GM06990 (cell line): ENCODE results near the gene RNPEP.

Experiments used
- DNase-seq: peaks from one replicate; pipeline ENCODE4 v3.0.0-alpha.2; 2011; ENCODE audit not compliant: insufficient read length; ENCODE audit errors: extremely low read depth
- H3K27me3 ChIP-seq: replicated peaks from 2 replicates; pipeline ENCODE4 v1.6.0; 2011; ENCODE audit warnings: low read length; ENCODE audit not compliant: control insufficient read depth, insufficient read depth
- H3K36me3 ChIP-seq: 2 replicates; pipeline ENCODE4 v1.5.1; 2011; ENCODE audit warnings: low read length; ENCODE audit not compliant: control insufficient read depth, insufficient read depth
- H3K4me3 ChIP-seq: replicated peaks from 2 replicates; pipeline ENCODE4 v1.5.1; 2011; ENCODE audit warnings: low read depth, mild to moderate bottlenecking, control low read depth, low read length
- TF ChIP-seq, protein P1 (sequence below): IDR thresholded peaks from 2 replicates; pipeline ENCODE4 v1.5.1; 2011; ENCODE audit warnings: low read length, control low read depth, mild to moderate bottlenecking, inconsistent platforms; ENCODE audit not compliant: insufficient read depth, poor library complexity, severe bottlenecking

Gene RNPEP

DNA sequence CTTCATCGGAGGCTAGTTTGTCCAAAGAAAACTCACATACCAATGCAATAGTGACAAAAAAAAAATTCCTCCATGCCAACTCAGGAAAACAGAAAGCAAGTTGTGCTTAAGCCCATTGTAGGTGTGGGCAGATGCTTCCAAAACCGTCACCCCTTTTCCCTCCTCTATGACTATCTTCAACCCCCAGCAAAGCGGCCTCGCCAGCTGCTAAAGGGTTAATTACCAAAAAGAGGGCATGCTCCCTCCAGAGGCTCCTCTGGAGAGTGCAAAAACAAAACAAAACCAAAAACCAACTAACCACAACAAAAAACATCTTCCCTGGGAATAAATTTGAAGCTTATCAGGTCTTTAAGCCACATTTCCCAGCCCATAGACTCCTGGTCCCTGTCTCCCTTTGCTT is 37.3 kb upstream of the RNPEP start:
- TF ChIP-seq, protein P1, sequence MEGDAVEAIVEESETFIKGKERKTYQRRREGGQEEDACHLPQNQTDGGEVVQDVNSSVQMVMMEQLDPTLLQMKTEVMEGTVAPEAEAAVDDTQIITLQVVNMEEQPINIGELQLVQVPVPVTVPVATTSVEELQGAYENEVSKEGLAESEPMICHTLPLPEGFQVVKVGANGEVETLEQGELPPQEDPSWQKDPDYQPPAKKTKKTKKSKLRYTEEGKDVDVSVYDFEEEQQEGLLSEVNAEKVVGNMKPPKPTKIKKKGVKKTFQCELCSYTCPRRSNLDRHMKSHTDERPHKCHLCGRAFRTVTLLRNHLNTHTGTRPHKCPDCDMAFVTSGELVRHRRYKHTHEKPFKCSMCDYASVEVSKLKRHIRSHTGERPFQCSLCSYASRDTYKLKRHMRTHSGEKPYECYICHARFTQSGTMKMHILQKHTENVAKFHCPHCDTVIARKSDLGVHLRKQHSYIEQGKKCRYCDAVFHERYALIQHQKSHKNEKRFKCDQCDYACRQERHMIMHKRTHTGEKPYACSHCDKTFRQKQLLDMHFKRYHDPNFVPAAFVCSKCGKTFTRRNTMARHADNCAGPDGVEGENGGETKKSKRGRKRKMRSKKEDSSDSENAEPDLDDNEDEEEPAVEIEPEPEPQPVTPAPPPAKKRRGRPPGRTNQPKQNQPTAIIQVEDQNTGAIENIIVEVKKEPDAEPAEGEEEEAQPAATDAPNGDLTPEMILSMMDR: peak; percentile 27
- Histone ChIP-seq H3K36me3 (no peaks in the 10 kb centered on the region), H3K4me3 (no peak overlapping the region), H3K27me3 (peaks cover 4% of the 10 kb centered on the region)
- DNase-seq: no peak

- H3K4me3 ChIP-seq: no peak overlapping the region
- DNase-seq: no peak
- no peaks in the 10 kb centered on the region for H3K36me3 ChIP-seq
- H3K27me3 ChIP-seq: peaks cover 4% of the 10 kb centered on the region
- TF ChIP-seq, protein P1: no peak
These were observed 36.6 kb upstream of the RNPEP start for GRCh38 chr1:201945863-201946223.

- Histone ChIP-seq H3K36me3 (no peaks in the 10 kb centered on the region), H3K27me3 (peaks cover 4% of the 10 kb centered on the region), H3K4me3 (no peak within 1 kb of the TSS)
- no peak for DNase-seq
- TF ChIP-seq, protein P1: no peak
These were observed 36.1 kb upstream of the RNPEP start, which contains the start of gene LMOD1 for GRCh38 chr1:201946224-201946908. Gene LMOD1 (minus strand): TSS chr1:201946548. CDS start chr1:201946340, 208 bp downstream.

GRCh38 chr1:201947697-201948008 is 34.8 kb upstream of the RNPEP start:
- TF ChIP-seq, protein P1: no peak
- H3K4me3 ChIP-seq: no peak overlapping the region
- no peak for DNase-seq
- no peaks in the 10 kb centered on the region for H3K36me3 ChIP-seq
- peaks cover 4% of the 10 kb centered on the region for H3K27me3 ChIP-seq

DNA sequence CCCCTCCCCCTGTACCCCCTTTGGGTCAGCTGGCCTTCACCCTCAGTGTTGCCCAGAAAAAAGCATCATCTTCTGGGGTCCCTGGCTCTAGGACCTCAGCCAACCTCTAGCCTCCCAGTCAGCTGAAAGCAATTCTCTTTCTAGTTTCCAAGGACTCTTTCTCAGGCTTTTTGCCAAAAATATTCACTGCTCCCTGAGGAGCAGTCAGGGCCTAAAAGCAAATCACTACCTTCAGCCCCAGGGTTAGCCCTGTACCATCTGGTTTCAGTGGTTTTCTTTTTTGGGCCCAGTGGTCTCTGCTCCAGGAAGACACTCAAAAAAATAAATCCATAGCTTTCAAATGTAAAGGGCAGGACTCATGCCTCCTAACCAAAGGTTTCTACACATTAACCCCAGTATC is 33.0 kb upstream of the RNPEP start:
- TF ChIP-seq, protein P1: no peak
- Histone ChIP-seq H3K4me3 (no peak overlapping the region), H3K27me3 (peaks cover 4% of the 10 kb centered on the region), H3K36me3 (no peaks in the 10 kb centered on the region)
- no peak for DNase-seq
